SK-N-SH treated with all-trans-retinoic acid at 6 μM for 48 hours (cell line): ENCODE data around the gene EIF6.

Experiments used
- CSDC2 ChIP-seq: fragments of 250-450 bp; sonication (Bioruptor Pico); IDR thresholded peaks from 2 replicates; pipeline ENCODE4 v1.5.0; 2020; ENCODE audit warnings: mild to moderate bottlenecking, moderate library complexity
- TOX ChIP-seq: fragments of 250-450 bp; sonication (Bioruptor Pico); IDR thresholded peaks from 2 replicates; pipeline ENCODE4 v1.8.0; 2021; ENCODE audit warnings: mild to moderate bottlenecking, moderate library complexity, borderline replicate concordance
- ZFP30 ChIP-seq: fragments of 450-650 bp; formaldehyde crosslinking; IDR thresholded peaks from 2 replicates; pipeline ENCODE4 v1.5.0; 2022; ENCODE audit warnings: mild to moderate bottlenecking, moderate library complexity
- TF ChIP-seq, protein P1 (sequence below): fragments of 250-450 bp; sonication (Bioruptor Pico); IDR thresholded peaks from 2 replicates; pipeline ENCODE4 v1.8.0; 2020; ENCODE audit warnings: mild to moderate bottlenecking, moderate library complexity, borderline replicate concordance
- TF ChIP-seq, protein P2 (sequence below): fragments of 250-450 bp; sonication (Bioruptor Pico); IDR thresholded peaks from 2 replicates; pipeline ENCODE4 v1.5.1; 2020; ENCODE audit warnings: low read depth, mild to moderate bottlenecking, moderate library complexity

DNA sequence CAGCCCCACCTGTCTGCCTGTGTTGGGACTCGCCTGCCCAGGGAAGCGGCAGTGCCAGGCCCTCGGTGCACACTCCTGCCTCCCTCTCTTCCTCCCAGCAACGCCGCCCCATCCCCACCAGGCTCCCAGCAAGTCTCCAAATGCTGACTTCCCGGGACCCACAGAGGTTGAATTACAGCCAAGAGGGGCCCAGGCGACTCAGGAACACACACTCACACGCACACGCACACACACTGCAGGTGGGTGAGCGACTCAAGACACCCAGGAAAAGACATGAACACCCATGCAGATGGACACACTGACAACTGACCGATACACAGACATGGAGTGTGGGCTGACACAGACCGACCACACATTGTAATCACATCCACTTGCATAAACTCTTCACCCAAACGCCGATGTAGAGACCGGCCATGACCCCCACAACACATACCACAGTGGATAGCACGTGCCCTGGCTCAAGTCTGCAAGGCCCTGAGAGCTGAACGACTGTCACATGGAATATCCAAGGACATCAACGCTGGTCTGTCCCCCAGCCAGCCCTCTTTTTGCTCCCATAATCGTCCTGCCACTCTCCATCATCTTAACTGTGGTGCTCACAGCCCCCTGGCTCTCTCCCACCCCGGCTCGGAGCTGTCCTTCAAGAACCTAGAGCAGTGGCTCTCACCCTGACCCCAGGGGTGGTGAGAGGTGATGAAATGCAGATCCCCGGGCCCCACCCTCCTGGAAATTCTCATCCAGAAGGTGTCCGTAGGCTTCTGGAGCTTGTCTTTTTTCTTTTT is 8.1 kb upstream of the EIF6 start:
- no peak for TF ChIP-seq ZFP30 (CRISPR knock-in tag)
- TF ChIP-seq, protein P1, sequence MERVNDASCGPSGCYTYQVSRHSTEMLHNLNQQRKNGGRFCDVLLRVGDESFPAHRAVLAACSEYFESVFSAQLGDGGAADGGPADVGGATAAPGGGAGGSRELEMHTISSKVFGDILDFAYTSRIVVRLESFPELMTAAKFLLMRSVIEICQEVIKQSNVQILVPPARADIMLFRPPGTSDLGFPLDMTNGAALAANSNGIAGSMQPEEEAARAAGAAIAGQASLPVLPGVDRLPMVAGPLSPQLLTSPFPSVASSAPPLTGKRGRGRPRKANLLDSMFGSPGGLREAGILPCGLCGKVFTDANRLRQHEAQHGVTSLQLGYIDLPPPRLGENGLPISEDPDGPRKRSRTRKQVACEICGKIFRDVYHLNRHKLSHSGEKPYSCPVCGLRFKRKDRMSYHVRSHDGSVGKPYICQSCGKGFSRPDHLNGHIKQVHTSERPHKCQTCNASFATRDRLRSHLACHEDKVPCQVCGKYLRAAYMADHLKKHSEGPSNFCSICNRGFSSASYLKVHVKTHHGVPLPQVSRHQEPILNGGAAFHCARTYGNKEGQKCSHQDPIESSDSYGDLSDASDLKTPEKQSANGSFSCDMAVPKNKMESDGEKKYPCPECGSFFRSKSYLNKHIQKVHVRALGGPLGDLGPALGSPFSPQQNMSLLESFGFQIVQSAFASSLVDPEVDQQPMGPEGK (CRISPR knock-in tag), result no peak
- no peak for TF ChIP-seq CSDC2 (CRISPR knock-in tag)
- no peak for TF ChIP-seq TOX (CRISPR knock-in tag)
- TF ChIP-seq, protein P2, sequence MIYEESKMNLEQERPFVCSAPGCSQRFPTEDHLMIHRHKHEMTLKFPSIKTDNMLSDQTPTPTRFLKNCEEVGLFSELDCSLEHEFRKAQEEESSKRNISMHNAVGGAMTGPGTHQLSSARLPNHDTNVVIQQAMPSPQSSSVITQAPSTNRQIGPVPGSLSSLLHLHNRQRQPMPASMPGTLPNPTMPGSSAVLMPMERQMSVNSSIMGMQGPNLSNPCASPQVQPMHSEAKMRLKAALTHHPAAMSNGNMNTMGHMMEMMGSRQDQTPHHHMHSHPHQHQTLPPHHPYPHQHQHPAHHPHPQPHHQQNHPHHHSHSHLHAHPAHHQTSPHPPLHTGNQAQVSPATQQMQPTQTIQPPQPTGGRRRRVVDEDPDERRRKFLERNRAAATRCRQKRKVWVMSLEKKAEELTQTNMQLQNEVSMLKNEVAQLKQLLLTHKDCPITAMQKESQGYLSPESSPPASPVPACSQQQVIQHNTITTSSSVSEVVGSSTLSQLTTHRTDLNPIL (CRISPR knock-in tag), result no peak
